OCI-LY7 (cell line): ENCODE measurements around the gene BRIP1.

ENCODE experiments used
- EZH2phosphoT487 ChIP-seq: fragments of 200-600 bp; sonication (generic); IDR thresholded peaks from 2 replicates; pipeline ENCODE4 v1.6.1; 2018; ENCODE audit warnings: low read depth, borderline replicate concordance, mild to moderate bottlenecking, mixed run types, antibody characterized with exemption, low read length, moderate library complexity, mixed read lengths
- TF ChIP-seq, protein P1 (sequence below): fragments of 200-600 bp; sonication (generic); conservative IDR thresholded peaks from 2 replicates; pipeline ENCODE4 v1.5.1; 2014; ENCODE audit warnings: mild to moderate bottlenecking, antibody characterized with exemption, low read length, moderate library complexity, mixed read lengths

DNA sequence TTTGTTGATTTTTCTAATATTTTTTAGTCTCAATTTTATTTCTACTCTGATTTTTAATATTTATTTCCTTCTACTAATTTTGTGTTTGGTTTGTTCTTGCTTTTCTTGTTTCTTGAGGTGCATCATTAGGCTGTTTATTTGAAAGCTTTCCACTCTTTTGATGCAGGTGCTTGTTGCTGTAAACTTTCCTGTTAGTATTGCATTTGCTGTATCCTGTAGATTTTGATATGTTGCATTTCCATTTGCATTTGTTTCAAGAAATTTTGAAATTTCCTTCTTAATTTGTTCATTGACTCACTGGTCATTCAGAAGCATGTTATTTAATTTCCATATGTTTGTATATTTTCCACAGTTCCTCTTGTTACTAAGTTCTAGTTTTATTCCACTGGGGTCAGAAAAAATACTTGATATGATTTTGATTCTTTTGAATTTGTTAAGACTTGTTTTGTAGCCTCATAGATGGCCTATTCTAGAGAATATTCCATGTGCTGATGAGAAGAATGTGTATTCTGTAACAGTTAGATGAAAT lies 229.3 kb downstream of the BRIP1 start:
- TF ChIP-seq, protein P1, sequence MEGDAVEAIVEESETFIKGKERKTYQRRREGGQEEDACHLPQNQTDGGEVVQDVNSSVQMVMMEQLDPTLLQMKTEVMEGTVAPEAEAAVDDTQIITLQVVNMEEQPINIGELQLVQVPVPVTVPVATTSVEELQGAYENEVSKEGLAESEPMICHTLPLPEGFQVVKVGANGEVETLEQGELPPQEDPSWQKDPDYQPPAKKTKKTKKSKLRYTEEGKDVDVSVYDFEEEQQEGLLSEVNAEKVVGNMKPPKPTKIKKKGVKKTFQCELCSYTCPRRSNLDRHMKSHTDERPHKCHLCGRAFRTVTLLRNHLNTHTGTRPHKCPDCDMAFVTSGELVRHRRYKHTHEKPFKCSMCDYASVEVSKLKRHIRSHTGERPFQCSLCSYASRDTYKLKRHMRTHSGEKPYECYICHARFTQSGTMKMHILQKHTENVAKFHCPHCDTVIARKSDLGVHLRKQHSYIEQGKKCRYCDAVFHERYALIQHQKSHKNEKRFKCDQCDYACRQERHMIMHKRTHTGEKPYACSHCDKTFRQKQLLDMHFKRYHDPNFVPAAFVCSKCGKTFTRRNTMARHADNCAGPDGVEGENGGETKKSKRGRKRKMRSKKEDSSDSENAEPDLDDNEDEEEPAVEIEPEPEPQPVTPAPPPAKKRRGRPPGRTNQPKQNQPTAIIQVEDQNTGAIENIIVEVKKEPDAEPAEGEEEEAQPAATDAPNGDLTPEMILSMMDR, result no peak
- no peak for TF ChIP-seq EZH2phosphoT487
